Left colon (tissue), 2 donors: ENCODE results near the gene AEBP1. TPM values are rescaled to one million over a fixed set of nuclear protein-coding genes. Genes with fewer than 3 reads are reported as not detected.

ENCODE experiments used
- ATAC-seq: fragments of 200-7000 bp; cut with Tn5 transposase; one replicate; pipeline ENCODE4 v1.9.1; 2020; ENCODE audit warnings: mild to moderate bottlenecking, moderate library complexity
- DNase-seq, 2 donors: peaks; one replicate each; pipeline ENCODE4 v3.0.0-alpha.2; 2020
- intact Hi-C, 2 donors: fragments of 100-400 bp; cut with DNase I in 1 of 2; cut with micrococcal nuclease in 1 of 2; formaldehyde crosslinking; loops; one replicate each; pipeline versions ENCODE4 v1.11.2 to v1.14.0; 2022; cut with DNase I, micrococcal nuclease
- total RNA-seq, 2 donors: library from RNA; stranded (reverse); fragmentation: NEBNext Ultra II Directional; extraction: Animal tissue kit (Norgen Biotek cat#: 25700); gene quantifications; one replicate each; pipeline ENCODE4 v1.2.1, GENCODE V29; 2021
- donor health status: DM: no; HTN: no; CAD: no.
- donor health status: DM: yes; HTN: yes; CAD: no.

AEBP1 gene
- total RNA-seq, 2 donors from 2014 or later, result 20.1 to 59.6 TPM

GRCh38 chr7:44080118-44080517, 24.0 kb upstream of the AEBP1 start:
- intact Hi-C loops, result no loop called here
- no peak for DNase-seq
- ATAC-seq, result no peak

GRCh38 chr7:44080686-44081265, 23.4 kb upstream of the AEBP1 start:
- no peak for ATAC-seq
- intact Hi-C loops, result no loop called here

GRCh38 chr7:44081266-44081748, 22.8 kb upstream of the AEBP1 start:
- ATAC-seq (no peak), DNase-seq (no peak)
- intact Hi-C loops, result no loop called here

More at GRCh38 chr7:44080686-44081265, 23.4 kb upstream of the AEBP1 start:
- no peak for DNase-seq

GRCh38 chr7:44082541-44083207, 21.5 kb upstream of the AEBP1 start:
- intact Hi-C loops, result no loop called here
- DNase-seq (peak; percentile 98 to 100), ATAC-seq (peak; percentile 92)

GRCh38 chr7:44083796-44084195, 20.3 kb upstream of the AEBP1 start:
- intact Hi-C loops, result no loop called here
- no peak for DNase-seq
- ATAC-seq, result no peak

GRCh38 chr7:44084701-44085100, 19.4 kb upstream of the AEBP1 start:
- DNase-seq (no peak), ATAC-seq (no peak)
- intact Hi-C loops, result no loop called here

- DNase-seq, result no peak
- no peak for ATAC-seq
- intact Hi-C loops, result no loop called here
Observed at GRCh38 chr7:44085546-44085945, 18.6 kb upstream of the AEBP1 start.

DNA sequence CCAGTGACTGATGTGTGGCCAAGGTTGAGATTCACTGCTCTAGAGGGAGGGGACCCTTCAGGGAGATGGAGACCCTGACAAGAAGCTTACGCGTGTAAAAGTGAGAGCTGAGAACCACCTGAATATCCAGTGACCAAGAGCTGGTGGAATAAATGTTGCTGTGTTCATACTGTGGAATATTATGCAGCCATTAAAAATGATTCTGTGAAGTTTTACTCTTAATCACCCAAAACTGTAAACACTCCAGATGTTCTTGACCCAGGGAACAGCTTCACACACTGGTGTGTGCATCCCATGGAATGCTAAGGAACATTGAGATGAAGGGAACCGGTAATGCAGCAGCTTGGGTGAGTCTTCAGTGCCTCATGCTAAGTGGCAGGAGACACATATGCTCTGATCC, 17.5 kb upstream of the AEBP1 start:
- ATAC-seq (no peak), DNase-seq (no peak)
- intact Hi-C loops, result no loop called here

DNA sequence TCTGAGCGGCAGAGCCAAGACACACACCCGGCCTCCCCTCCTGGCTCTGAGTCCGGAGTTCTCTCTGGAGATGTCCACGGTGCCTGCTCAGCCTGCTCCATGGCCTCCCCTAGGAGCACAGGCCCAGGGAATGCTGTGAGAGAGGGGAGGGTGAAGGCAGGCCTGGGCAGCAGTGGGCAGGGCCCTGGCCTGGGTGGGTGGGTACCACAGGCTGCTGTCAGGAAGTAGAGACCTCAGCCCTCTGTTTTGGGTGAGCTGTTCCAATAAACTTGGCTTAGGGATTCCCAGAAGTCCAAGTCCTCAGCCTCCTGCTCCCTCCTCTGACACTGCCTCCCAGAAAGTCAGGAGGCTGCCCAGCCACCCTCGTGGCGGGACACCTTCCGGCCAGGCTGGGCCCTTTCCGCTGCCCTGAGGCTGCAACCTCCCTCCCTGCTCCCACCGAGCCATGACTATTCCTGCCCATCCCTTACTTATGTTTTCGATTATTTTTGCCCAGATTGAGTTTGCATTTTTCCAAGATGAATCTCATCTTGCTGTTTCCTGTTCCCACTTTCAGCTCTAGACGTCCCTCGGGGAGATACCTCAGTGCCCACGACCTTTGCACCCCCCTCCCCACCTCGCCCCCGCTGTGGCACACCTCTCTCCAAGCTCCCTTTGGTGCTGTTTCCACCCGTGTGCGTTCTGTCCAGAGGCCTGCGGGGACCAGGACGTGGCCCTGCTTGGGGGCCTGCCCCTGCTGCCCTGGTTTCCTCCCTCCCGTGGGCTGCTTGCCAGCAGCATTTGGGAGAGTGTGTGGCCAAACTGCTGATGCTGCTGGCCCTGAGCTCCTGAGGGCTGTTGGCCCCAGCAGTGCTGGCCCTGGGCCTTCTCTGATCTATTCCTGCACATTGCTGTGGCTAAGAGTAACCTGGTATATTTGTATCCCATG, 16.0 kb upstream of the AEBP1 start:
- intact Hi-C loops, result no loop called here
- DNase-seq (peak in 1 of 2 donors; percentile 48), ATAC-seq (no peak)

DNA sequence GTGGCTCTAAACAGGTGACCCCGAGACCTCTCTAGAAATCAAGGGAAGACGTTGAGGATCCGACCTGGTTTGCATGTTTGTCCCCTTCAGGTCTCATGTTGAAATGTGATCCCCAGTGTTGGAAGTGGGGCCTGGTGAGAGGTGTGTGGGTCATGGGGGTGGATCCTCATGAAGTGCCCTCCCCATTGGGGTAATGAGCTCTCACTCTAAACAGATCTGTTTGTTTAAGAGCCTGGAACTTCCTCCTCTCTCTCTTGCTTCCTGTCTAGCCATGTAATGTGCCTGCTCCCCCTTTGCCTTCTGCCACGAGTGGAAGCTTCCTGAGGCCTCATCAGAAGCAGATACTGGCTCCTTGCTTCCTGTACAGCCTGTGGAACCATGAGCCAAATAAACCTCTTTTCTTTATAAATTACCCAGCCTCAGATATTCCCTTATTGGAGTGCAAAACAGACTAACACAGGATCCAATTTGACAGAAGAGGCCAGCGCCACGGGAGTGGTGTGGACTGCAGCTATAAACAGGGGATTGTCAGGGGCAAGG, 11.0 kb upstream of the AEBP1 start:
- ATAC-seq (no peak), DNase-seq (no peak)
- intact Hi-C loops, result no loop called here

- no peak for ATAC-seq
- DNase-seq, result no peak
- intact Hi-C loops, result no loop called here
Observed at GRCh38 chr7:44094365-44094764, 9.8 kb upstream of the AEBP1 start.

DNA sequence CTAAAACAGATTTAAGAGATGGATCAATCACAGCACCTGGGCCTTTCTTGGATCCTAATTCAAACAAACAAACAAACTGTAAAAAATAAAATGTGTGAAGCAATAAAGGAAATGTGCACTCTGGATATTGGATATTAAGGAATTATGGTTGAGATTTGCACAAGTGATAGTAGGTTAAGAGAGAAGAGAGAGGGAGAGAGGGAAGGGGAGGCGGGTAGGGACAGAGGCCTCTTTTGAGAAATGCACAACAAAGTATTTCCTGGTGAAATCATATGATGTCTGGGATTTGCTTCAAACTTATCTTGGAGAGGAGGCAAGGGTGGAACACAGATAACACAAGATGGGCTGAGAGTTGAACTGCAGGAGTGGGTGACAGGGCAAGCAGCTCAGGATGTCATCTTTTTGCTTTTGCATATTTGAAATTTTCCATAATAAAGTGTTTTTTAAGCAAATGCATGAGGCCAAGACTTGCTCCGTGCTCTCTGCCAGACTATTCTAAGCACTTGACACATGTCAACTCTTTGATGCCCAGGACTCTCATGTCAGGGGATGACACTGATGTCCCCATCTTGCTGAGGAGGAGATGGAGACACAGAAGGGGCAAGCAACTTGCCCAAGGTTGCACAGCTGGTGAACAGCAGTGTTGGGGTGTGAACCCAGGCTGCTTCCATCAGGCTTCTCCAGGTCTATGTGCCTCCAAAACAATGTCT, 9.1 kb upstream of the AEBP1 start:
- DNase-seq (no peak), ATAC-seq (no peak)
- intact Hi-C loops, result no loop called here

DNA sequence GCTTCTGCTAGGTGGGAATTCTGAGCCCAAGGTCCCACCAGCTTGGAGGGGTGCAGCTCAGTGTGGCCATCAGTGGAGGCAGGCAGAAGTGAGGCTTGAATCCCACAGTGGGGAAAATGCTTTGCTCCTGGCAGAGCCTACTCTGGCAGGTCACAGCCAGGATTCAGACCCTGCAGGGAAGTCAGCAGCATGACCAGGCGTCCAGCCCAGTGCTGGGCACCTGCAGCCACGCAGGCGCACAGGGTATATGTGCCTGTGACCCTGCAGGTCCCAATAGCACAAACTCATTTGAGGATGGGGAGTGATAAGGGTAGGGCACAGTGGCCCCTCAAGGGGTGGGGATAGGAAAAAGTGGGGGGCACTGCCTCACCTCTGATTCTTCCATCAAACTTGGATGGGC, 8.4 kb upstream of the AEBP1 start:
- DNase-seq (no peak), ATAC-seq (no peak)
- intact Hi-C loops, result no loop called here

GRCh38 chr7:44096326-44096881, 7.7 kb upstream of the AEBP1 start:
- intact Hi-C loops, result no loop called here
- DNase-seq (no peak), ATAC-seq (no peak)

DNA sequence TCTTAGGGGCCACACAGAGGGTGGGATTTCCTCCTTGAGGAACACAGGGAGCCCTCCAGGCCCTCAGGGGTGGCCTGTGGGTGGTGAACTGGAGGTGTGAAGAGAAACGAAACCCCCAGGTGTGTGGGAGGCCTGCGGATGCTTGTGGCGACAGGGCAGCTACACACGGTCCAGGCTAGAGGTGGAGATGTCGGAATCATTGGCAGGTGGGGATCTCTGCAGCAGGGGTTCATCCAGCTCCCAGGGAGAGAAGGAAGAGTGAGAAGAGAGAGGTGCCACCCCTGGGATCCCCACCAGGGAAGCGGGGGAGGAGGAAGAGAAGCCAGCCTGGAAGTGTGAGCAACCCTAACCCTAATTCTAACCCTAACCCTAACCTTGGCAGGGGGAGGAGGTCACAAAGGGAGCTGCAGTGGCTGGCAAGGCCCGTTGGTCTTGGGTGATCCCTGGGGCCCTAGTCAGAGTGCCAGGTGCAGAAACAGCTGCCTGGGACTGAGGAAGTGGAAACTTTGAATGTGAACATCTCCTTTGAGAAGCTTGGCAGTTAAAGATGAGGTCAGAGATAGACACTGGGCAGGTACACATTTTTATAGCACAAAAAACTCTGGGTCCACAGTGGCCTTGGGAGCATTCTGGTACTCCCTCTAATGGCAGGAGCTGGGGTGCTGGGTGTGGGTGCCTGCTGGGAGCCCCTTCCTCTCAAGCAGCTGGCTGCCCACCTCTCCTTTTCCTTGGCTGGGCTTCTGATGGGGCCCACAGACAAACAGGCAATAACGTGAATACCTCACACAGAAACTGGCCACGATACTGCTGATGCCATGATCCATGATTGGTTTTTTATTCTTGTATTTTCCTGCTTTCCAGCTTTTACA, 6.8 kb upstream of the AEBP1 start:
- intact Hi-C loops, result no loop called here
- DNase-seq, result no peak
- ATAC-seq, result no peak

- intact Hi-C loops, result no loop called here
- no peak for ATAC-seq
Observed at GRCh38 chr7:44098092-44099068, 5.8 kb upstream of the AEBP1 start.

GRCh38 chr7:44099669-44100068, 4.5 kb upstream of the AEBP1 start:
- intact Hi-C loops, result no loop called here
- no peak for ATAC-seq
- no peak for DNase-seq

More at GRCh38 chr7:44098092-44099068, 5.8 kb upstream of the AEBP1 start:
- DNase-seq, result no peak
